NCI-H1417 (cell line): ENCODE results near the gene PCP2.

ENCODE experiments used
- DNase-seq, 3 experiments: peaks; one replicate each; lab custom pipeline; 2025; lab: John Stamatoyannopoulos, UW

The PCP2 gene

DNA sequence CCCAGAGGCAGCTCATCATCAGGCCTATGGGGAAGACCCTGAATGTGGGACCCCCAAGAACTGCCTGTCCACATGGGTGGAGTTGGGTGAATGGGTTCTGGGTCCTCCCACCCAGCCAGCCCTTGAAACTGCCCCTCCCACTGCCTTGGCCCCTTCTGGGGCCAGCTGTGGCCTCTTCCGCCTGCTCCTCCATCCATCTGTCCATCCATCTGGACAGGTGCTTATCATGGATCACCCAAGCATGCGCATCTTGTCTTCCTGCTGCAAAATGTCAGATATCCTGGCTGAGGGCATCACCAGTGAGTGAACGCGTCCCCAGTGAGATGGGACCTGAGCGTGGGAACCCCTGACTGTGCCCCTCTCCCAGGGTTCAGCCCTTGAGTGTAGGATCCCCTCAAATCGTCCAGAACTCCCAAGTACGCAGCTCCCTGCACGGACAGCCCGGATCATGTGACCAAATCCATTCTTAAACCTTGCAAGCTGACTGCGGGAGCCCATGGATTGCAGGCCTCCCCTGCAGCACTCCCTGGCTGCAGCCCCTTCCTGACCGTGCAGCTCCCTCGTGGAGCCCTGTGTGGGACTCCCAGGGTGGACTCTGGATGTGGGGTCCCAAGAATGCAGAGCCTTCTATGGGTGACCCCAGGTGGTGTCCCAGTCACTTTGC lies 5.4 kb upstream of the PCP2 start:
- no peak for DNase-seq

DNA sequence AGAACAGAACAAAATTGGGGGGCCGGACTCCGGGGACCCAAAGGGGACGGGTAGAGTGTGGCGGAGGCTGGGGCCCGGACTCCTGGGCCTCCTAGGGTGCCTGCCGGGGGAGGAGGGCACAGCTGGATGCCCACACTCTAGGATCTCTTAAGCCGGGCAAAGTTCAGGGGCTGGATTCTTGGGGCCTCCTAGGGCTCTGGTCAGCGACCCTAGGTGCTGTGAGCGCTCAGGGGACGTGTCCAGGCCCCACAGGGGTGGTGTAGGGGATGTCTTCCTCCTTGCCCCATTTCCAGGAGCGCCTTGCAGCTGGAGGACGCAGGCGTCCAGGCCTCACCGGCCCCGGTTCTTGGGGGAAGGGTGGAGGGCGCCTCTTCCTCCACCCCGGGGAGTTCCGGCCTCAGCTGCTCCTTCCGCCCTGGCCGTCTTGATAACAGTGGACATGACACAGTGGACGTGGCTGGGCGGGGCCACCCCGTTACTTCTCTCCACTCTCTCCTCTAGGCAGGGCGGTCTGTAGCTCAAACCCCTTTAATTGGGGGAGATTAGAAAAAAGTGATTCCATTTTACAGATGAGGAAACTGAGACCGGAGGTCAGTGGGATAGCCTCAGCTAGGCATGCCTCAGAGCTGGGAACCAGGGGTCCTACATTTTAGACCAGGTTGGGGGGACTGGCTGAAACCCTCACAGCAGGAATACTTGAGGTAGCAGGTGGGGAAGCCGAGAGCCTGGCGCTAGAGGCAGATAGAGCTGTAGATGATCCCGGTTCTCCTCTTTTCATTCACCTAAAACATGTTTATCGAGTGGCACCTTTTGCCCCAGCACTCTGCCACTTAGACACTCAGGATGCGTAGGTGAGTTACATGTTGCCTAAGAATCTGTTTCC lies 4.1 kb upstream of the PCP2 start:
- DNase-seq: peak in 2 of 3 experiments; percentile 36 to 38

DNA sequence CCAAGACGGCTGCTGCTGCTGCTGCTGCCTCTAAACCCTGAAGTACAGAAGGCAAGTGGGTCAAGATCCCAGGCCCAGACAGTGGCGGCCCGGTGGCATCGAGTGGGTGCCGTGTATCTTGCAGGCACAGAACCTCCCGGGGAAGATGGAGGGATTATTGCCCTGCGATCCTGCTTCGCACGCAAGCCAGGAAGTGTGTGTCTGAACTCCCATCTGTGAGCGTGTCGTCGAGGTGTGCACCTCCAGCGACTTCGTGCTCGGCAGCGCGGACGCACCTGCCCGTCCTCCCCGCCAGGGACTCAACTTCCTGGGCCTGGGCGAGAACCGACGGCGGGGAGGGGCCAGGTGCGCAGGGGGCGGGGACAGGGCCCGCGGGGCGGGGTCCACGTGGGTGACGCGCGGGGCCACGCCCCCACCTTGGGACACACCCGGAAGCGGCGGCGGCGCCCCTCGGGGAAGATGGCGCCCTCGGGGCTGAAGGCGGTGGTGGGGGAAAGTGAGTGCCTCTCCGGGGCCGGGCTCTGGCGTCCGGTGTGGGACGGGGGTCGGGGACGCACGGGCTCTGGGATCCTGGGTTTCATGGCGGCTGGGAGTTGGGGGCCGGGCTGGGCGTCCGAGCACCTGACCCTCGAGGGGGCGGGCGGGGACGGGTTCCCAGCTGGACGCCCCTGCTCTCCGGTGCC lies 3.3 kb upstream of the PCP2 start, which contains the start of gene STXBP2:
Gene STXBP2, plus strand, starts transcription at position 420 of the 683 bp plus-strand sequence. Its CDS starts 40 bp downstream, at position 460.
- peak; percentile 82 to 83 (median 82) for DNase-seq

DNA sequence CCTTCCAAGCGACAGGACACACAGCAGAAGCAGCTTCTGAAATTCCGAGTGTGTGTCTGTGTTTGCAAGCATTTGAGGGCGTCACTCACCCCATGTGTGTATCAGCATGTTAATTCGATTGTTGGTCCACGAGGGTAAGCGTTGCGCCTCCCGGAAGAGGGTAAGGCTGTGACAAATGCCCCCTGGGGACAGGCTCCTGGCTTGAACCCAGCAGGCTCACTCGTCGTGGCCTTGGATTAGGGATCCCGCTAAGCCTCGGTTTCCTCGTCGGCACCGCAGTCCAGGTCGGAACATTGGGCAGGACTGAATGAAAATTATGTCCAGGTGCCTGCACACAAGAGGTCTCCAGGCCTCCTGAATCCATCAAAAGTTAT lies 2.8 kb upstream of the PCP2 start:
- DNase-seq: peak in 1 of 3 experiments; percentile 45

DNA sequence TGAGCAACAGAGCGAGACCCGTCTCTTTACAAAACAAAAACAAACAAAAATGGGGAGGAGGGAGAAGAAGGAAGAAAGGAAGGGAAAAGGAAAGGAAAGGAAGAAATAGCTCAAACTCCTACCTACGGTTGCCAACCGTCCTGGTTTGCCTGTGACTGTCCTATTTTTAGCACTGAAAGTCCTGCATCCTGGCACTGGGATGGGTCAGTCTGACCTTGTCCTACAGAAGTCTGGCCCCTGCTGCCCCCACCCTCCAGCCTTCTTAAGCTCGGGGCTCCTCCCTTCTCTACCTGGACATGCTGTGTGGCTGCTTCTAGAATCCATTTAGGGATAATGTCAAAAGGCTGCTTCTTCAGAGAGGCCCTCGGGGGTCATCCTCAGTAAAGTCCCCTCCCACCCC lies 2.2 kb upstream of the PCP2 start:
- DNase-seq: no peak

DNA sequence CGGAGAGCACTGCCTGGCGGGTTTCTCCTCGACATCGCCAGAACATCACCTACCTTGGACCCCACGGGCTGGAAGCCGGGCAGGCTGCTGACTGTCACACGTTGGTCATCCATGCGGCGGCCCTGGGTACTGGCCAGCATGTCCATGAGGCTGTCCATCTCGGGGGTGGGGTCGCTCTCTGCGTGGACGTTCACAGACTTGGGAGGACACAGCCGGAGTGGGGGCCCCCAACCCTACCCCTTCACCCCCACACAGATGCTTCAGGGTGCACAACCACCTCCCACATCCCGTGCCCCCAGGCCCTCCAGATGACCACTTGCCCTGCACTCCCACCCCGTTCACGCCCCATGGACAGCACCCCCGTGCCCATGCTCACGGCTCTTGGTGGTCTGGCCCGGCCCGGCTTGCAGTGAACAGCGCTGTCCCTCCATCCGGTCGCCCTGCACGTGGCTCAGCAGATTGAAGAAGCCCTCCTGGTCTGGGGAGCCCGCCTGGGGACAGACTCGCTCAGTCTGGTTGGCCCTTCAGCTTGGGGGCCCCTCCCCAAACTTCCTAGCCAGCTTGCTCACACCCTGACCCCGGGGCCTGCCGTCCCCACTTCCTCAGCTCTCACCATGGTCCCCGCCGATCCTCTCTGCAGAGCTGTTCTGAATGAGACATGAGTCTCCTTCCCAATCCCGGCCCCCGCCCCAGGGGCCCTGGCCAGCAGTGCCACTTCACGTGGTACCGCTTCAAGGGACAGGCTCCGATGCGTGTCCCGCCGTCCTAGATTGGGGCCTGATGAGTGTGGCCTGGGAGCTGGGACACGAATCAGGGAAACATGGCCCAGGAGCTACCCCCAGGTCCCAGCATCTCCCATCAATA lies 947 bp downstream of the PCP2 start:
- no peak for DNase-seq

DNA sequence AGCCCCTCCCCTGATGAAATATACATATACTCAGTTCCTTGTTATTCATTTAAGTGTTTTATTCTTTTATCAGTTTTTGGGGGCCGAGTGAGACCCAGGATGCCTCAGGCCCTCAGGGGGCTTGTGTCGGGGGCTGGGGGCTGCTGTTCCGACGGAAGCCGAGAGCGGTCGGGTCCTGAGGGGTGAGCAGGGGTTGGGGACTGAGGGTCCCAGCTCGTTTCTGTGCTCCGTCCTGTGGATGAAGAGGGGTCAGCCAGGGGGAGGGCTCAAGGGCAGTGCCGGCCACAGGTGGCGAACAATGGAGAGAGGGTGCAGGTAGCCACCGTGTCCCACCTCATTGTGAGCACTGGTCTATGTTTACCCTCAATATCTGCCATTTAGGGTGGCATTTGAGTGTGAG lies 1.9 kb downstream of the PCP2 start:
- DNase-seq: no peak

DNA sequence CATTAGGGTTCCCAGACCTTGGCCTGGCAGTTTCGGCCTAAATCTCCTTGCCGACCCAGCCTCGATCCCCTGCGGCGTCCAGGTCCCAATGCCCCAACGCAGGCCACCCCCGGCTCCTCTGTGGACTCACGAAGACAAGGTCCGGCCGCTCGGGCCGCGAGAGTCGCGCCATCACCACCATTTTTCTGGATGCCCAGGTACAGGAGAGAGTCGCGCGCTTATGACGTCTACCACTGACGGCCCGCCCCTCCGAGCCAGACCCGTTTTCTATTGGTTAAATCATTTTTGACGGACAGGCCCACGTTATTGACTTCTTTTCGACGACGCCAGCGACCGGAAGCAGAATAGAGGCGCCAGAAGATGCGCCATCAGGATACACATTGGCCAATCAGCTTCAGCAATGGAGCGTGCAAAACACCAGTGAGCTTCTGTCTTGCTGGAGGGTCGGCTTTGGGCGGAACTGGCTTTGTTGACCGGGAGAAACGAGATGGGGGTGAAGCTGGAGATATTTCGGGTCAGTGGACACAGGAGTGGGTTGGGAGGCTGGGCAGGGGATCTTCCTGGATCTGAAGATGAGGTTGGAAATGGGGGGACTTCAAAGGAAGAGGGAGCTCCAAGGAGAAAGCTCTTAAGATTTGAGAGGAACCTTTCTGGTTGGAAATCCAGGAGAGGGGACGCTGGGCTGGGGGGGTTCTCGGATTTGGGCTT lies 4.0 kb downstream of the PCP2 start, which contains the start of the genes PET100 and XAB2:
Gene PET100, plus strand, starts transcription at position 447 of the 708 bp plus-strand sequence. Its CDS starts 41 bp downstream, at position 488.
Gene XAB2, minus strand, starts transcription at position 199 of the 708 bp plus-strand sequence. Its CDS starts 18 bp downstream, at position 181.
- peak; percentile 93 to 100 (median 98) for DNase-seq

DNA sequence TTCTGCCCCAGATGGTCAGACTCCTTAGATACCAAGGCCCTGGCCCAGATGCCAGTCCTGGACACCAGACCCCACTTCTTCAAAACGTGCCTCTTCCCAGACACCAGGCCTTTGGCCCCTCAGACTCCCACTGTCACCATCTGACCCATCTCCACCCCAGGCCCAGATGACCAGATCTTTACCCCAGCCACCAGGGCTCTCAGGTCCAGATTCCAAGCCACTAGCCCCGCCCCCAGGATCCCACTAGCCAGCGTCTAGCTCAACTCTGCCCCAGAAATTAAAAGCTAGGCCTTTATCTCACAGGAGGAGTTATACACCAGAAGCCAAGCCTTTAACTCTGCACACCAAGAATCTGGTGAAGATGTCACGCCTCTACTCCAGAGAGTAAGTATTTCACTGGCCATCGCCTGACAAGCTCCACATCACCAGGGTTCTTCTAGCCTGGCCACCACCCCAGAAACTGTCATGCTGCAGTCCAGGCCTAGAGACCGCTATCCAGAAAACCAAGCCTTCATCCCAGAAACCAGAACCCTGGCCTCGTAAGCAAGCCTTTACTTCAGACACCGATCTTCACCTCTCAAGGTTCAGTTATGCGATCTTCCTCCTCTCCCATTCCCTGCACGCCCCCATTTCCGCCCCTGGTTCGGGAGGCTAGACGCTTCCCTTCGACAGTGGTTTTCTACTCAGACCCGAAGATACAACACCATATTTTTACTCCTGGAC lies 4.8 kb downstream of the PCP2 start:
- DNase-seq: peak in 1 of 3 experiments; percentile 39

DNA sequence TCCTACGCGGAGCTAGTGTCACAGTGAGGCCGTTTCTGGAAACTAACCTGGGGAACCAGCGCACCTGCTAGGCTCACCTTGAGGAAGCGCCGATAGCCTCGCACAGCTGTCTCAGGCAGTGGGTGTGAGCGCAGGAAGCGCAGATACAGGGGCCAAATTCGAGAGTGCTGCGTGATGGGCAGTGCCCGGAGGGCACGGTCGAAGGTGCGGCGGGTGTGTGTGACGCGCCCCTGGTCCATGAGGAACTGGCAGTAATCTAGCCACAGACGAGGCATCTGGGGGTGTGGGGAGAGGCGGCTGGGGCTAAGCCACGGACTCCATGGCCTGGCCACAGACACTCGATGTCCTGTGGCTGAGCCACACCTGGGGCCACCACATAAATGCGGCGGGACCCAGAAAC lies 6.4 kb downstream of the PCP2 start:
- no peak for DNase-seq

DNA sequence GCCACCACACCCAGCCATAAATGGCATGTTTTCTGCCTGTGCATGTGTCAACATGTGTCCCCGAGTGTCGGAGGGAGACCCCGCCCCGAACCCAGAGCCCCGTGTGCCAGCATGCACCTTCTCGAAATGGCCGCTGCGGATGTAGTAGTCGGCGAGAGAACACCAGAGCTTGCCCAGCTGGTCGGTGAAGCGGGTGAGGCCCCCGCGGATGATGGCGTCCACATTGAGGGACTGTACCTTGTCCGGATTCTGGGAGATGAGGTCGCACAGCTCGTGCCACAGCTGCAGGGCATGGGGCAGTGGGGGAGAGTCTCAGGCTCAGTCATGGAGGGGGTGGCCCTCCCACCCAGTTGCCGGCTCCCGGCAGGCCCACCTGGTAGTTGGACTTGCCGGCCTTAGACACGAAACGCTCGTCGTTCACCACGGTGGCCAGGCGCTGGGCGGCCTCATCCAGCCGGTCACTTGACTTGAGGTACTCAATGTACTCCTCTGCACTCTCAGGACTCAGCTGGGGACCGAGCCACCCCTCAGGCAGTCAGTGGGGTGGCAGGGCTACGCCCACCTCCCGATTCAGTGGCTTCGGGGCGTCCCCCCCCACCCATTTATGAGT lies 7.7 kb downstream of the PCP2 start:
- DNase-seq: no peak

DNA sequence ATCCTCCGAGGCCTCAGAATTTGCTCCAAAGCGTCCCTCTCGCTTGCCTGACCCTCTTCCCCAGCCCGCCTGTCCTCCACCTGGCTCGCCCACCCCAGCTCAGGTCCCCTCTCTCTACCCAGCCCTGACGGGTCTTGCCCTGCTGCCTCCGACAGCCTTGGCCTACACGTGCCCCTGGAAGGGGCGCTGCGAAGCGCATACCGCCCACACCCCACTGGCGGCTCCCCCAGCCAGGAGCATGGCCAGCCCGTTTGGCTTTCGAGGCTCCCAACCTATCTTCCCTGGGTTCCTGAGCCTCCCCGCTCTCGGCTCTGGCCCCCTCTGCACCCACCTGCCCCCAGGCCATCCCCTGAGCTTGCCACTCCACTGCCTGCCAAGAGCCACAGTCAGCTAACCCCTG lies 8.7 kb downstream of the PCP2 start:
- no peak for DNase-seq

DNA sequence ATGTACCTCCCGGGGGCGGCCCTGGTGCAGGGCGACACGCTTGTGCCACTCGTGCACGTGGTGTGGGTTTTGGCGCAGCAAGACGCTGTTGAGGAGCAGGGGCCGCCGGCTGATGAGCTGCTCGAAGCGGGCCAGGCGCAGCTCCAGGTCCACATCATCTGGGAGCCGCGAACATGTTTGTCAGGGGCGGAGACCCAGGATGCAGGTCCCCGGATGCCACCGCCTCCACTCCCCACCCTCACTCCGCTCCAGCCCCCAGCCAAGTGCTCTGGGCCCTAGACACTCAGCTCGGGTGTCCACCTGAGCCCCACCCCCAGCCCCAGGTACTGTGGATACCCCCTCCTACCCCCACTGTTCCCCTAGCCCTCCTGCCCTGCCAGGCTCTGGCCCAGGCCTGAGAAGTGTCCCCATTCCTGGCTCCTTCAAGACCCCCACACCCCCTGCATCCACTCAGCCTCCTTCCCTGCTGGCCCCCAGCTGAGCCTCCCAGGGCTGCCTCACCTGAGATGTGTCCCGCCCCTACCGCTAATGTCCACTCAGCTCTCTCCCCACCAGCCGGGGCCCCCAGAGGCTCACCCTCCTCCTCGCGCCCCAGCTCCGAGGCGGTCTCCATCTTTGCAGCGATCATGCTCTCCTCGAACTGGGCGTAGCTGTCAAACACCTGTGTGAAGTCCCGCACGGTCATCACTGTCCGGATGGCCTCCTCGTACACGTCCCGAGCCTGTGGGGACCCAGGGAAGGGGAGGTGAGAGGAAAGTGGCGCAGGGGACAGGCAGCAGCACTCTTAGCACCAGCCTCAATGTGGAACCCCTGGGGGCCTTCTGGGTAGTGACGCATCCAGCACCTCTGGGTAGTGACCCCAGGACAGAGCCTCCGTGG lies 9.6 kb downstream of the PCP2 start:
- DNase-seq: no peak

DNA sequence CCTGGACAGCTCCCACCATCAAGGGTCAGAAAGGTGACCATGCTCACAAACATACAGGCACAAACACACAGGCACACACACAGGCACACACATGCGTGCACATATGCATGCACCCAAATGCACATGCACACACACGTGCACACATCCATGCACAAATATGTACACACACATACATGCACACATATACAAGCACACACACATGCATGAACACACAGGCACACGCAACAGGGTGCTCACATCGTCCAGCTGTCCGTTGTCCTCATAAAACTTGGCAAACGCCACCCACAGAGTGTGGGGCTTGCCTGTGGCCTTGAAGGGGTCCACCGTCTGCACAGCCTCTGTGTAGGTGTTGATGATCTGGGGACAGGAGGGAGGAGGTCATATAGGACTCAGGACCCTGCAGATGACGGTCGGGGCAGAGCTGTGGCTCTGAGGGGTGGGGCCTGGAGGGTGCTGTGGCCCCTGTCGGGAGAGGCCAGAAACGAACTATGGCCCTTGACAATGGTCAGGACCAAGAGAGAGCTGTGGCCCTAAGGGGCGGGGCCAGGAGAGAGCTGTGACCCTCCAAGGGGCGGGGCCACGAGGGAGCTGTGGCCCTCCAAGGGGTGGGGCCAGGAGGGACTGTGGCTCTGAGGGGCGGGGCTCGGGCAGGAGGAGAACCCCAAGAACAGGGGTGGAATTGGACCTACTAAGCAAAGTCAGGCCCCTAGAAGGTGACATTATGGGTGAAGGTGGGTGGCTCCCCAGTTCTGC lies 10.4 kb downstream of the PCP2 start:
- DNase-seq: no peak

DNA sequence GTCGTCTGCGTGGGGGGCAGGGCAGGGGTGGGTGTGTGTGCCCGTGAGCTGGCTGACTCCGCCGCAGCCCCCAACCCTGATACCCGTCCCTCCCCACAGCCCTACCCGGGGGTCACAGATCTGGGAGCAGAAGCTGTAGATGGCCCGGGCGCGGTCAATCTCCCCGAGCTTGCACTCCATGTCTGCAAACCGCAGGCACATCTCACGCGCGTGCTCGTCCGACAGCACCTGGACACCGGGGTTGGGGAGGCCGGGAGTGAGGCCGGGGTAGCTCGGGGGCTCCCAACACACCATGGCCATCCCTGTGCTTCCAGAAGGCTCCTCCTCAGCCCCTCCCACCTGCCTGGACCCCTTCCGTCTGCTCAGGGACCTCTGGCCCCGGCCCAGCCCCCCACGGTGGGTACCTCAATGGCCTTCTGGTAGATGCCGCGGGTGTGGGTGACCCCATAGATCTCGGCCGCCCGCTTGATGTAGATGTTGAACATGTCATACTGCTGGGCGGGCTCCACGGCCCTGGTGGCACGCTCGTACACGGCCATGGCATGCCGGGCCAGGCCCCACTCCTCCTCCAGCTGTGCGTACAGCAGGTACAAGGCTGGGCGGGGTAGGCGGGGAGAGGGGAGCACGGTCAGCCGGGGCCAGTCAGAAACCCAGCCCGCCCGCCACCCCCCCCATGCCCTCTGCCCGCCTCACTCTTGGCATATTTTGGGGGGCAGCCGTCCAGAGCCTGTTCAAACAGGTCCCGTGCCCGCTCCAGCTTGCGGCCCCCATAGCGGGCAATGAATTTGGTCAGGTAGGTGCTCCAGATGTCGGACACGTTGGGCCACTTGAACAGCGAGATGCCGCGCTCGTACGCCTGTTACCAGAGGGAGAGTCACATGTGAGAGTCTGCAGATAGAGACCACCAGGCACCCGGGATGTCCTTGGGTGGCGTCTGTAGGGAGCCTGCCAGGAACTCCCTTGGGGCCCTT lies 12.8 kb downstream of the PCP2 start:
- DNase-seq: no peak

DNA sequence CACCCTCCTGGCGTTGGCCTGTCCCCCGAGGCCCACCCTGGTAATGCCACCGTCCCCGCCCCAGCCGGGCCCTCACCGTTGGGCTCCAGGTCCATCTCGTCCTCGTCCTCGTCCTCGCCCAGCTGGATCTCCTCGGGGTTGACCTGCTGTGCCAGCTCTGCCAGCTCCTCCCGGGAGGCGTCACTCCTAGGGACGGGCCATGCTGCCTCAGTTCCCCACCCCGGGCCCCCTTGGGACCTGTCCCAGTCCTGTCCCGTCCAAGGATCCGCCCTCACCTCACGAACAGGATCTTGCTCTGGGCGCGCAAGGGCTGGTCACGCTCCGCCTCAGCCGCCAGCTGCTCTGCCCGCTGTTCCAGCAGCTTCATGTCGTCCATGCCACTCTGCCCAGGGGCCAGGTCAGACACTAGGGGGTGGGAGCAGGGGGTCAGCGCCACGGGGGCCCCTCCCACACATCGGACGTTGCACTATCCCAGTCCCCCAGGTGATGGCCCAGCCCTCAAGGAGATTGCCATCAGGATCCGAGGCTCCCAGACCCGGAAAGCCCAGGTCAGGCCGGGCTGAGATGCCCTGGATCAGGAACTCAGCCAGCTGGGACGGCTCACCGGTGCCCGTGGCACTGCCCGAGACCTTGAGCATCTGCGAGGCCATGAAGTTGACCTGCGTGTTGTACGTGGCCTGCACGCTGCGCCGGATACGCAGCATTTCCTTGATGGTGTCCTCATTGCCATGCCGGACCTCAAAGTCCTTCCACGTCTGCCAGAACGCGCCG lies 13.7 kb downstream of the PCP2 start:
- no peak for DNase-seq
